ENCODE results near the gene TP53INP2. TPM values are rescaled to one million over a fixed set of nuclear protein-coding genes. Genes with fewer than 3 reads are reported as not detected.
"Not testable (repeated sequence)": the region's sequence is repeated elsewhere in the genome, so short reads cannot be mapped to it uniquely, and the experiment has no call there.

TP53INP2 gene
- total RNA-seq, 1 donor from 2014 or later = 1.0 TPM

DNA sequence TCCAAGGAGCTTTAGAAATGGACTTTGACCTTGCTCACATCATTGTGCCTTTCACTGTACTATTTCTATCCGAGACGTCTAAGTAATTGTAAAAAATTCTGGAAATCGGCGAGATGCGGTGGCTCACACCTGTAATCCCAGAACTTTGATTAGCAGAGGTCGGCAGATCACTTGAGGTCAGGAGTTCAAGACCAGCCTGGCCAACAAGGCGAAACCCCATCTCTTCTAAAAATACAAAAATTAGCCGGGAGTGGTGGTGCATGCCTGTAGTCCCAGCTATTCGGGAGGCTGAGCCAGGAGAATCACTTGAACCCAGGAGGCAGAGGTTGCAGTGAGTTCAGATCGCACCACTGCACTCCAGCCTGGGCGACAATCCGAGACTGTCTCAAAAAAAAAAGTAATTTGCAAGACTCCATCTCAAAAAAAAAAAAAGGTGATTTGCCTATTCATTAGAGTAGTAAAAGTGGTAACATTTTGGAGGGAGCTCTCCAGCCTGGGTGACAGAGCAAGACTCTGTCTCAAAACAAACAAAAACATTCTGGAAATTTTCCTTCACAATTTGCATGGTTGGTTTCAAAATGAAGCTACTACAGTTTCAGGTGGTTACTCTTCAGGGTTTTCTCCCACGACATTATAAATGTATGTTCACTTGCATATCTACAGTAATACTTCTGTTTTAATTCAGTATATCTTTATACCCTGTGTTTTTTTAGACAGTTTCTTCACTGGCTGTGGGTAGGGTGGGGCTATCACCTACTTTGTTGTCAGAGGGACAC, 15.3 kb downstream of the TP53INP2 start:
- H3K9ac ChIP-seq (ENCODE audit: low read depth in 1 of 3, low read length in 3 of 3); H3K9me3 ChIP-seq (ENCODE audit: control insufficient read depth in 3 of 3, low read length in 3 of 3); H3K4me3 ChIP-seq (ENCODE audit: low read length in 3 of 3); H3K27me3 ChIP-seq (ENCODE audit: control insufficient read depth in 3 of 3, insufficient read depth in 3 of 3, low read length in 3 of 3); H3K27ac ChIP-seq (ENCODE audit: low read depth, low read length); H3K4me1 ChIP-seq (ENCODE audit: control insufficient read depth in 3 of 3, insufficient read depth in 3 of 3, low read length in 3 of 3): not testable (repeated sequence)
- peaks cover 4 to 27% (median 13%) of the 10 kb centered on the region in 3 donors for H3K36me3 ChIP-seq (ENCODE audit: control insufficient read depth in 3 of 3, insufficient read depth in 3 of 3, low read length in 3 of 3)

DNA sequence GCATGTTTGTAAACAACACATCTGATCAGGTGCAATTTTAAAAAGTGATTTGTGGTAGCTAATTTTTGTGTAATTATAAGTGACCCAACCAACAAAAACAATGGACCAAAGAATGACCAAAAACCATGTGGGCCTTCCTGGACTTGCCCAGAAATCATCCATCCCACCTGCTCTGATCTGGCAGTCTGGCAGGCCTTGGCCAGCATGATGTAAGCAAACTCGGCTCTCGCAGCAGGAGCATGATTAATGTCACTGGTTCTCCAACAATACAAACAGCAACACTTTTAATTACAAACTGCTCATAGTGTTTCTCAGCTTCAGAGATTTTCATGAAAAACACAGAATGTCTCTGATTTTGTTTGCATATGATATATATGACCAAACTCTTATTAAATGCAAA, 16.1 kb downstream of the TP53INP2 start:
- Histone ChIP-seq H3K36me3 (ENCODE audit: control insufficient read depth in 3 of 3, insufficient read depth in 3 of 3, low read length in 3 of 3) (peaks cover 5 to 28% (median 19%) of the 10 kb centered on the region in 3 donors), H3K9me3 (ENCODE audit: control insufficient read depth in 3 of 3, low read length in 3 of 3) (no peaks in the 10 kb centered on the region), H3K27me3 (ENCODE audit: control insufficient read depth in 3 of 3, insufficient read depth in 3 of 3, low read length in 3 of 3) (no peaks in the 10 kb centered on the region), H3K9ac (ENCODE audit: low read depth in 1 of 3, low read length in 3 of 3) (no peak overlapping the region), H3K4me1 (ENCODE audit: control insufficient read depth in 3 of 3, insufficient read depth in 3 of 3, low read length in 3 of 3) (peaks cover 0 to 5% (median 0%) of the 10 kb centered on the region in 3 donors), H3K4me3 (ENCODE audit: low read length in 3 of 3) (no peak overlapping the region), H3K27ac (ENCODE audit: low read depth, low read length) (no peak overlapping the region)

DNA sequence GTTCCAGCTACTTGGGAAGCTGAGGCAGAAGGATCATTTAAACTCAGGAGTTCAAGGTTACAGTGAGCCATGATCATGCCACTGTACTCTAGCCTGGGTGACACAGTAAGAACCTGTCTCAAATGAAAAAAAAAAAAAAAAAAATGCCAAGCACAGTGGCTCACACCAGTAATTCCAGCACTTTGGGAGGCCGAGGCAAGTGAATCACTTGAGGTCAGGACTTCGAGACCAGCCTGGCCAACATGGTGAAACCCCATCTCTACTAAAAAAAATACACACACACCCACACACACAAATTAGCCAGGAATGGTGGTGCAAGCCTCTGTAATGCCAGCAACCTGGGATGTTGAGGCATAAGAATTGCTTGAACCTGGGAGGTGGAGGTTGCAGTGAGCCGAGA, 18.4 kb downstream of the TP53INP2 start:
- H3K4me3 ChIP-seq (ENCODE audit: low read length in 3 of 3); H3K4me1 ChIP-seq (ENCODE audit: control insufficient read depth in 3 of 3, insufficient read depth in 3 of 3, low read length in 3 of 3); H3K9ac ChIP-seq (ENCODE audit: low read depth in 1 of 3, low read length in 3 of 3); H3K27ac ChIP-seq (ENCODE audit: low read depth, low read length); H3K27me3 ChIP-seq (ENCODE audit: control insufficient read depth in 3 of 3, insufficient read depth in 3 of 3, low read length in 3 of 3); H3K9me3 ChIP-seq (ENCODE audit: control insufficient read depth in 3 of 3, low read length in 3 of 3): not testable (repeated sequence)
- H3K36me3 ChIP-seq (ENCODE audit: control insufficient read depth in 3 of 3, insufficient read depth in 3 of 3, low read length in 3 of 3) = peaks cover 5 to 37% (median 33%) of the 10 kb centered on the region in 3 donors

DNA sequence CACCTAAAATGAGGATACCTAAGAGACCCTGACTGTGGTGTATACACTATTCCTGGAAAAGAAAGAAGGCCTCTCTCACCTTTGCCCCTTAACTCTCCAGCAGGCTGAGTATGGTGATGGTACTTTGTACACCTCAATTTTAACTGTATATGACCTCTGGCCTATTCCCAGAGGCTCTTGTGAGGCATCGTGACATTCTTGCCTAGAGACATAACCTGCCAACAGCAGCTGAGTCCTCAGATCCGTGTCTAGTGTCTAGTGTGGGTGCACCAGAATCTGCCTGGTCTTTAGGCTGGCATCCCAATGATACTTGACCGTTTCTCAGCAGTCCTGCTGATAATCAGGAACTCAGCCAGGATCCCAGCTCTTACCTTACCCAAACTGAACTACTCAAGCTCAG, 20.0 kb downstream of the TP53INP2 start:
- H3K4me1 ChIP-seq (ENCODE audit: control insufficient read depth in 3 of 3, insufficient read depth in 3 of 3, low read length in 3 of 3) = peaks cover 0 to 5% (median 0%) of the 10 kb centered on the region in 3 donors
- no peaks in the 10 kb centered on the region for H3K27me3 ChIP-seq (ENCODE audit: control insufficient read depth in 3 of 3, insufficient read depth in 3 of 3, low read length in 3 of 3)
- H3K9ac ChIP-seq (ENCODE audit: low read depth in 1 of 3, low read length in 3 of 3) = no peak overlapping the region
- H3K4me3 ChIP-seq (ENCODE audit: low read length in 3 of 3) = no peak overlapping the region
- H3K27ac ChIP-seq (ENCODE audit: low read depth, low read length) = no peak overlapping the region
- peaks cover 5 to 44% (median 31%) of the 10 kb centered on the region in 3 donors for H3K36me3 ChIP-seq (ENCODE audit: control insufficient read depth in 3 of 3, insufficient read depth in 3 of 3, low read length in 3 of 3)
- no peaks in the 10 kb centered on the region for H3K9me3 ChIP-seq (ENCODE audit: control insufficient read depth in 3 of 3, low read length in 3 of 3)

DNA sequence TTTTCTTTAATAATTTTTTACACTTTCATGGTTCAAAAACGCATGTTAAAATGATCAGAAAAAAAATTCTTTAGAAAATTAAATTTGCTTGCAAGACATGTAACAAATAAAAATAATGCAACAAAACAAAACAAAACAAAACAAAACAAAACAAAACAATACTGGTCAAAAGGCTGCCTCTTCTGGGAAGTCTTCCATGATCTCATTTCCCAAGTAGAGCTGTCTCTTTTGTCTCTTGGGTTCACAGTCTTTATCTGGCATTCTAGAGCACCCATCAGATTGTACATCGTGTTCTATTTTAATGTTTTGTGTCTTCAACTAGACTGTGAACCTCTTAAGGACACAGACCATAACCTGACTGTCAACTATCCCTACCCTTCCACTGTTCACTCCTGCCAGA, 25.3 kb downstream of the TP53INP2 start:
- peaks cover 5 to 13% (median 6%) of the 10 kb centered on the region in 3 donors for H3K4me1 ChIP-seq (ENCODE audit: control insufficient read depth in 3 of 3, insufficient read depth in 3 of 3, low read length in 3 of 3)
- peaks cover 11 to 50% (median 29%) of the 10 kb centered on the region in 3 donors for H3K36me3 ChIP-seq (ENCODE audit: control insufficient read depth in 3 of 3, insufficient read depth in 3 of 3, low read length in 3 of 3)
- no peaks in the 10 kb centered on the region for H3K27me3 ChIP-seq (ENCODE audit: control insufficient read depth in 3 of 3, insufficient read depth in 3 of 3, low read length in 3 of 3)
- H3K9me3 ChIP-seq (ENCODE audit: control insufficient read depth in 3 of 3, low read length in 3 of 3) = no peaks in the 10 kb centered on the region
- H3K27ac ChIP-seq (ENCODE audit: low read depth, low read length) = no peak overlapping the region
- no peak overlapping the region for H3K9ac ChIP-seq (ENCODE audit: low read depth in 1 of 3, low read length in 3 of 3)
- H3K4me3 ChIP-seq (ENCODE audit: low read length in 3 of 3) = no peak overlapping the region

DNA sequence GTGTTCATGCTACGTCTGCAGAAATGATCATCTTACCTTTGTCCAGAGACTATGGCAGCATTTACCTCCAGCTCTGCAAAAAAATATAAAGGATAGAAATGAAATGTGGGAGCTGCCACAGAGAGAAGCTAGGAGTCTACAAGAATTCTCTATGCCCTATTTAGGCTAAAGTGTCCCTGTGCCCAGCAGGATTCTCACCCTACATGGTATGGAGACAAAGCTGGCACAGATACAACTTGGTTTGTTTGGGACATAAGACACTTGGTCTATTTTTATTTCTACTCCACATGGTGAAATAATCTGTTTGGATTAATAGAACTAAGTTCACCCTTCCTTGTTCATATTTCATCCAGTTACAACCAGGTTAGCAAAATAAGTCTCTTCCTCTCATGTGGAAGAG, 28.4 kb downstream of the TP53INP2 start:
- Histone ChIP-seq H3K4me3 (ENCODE audit: low read length in 3 of 3) (no peak overlapping the region), H3K4me1 (ENCODE audit: control insufficient read depth in 3 of 3, insufficient read depth in 3 of 3, low read length in 3 of 3) (peaks cover 14 to 35% (median 17%) of the 10 kb centered on the region in 3 donors), H3K27me3 (ENCODE audit: control insufficient read depth in 3 of 3, insufficient read depth in 3 of 3, low read length in 3 of 3) (no peaks in the 10 kb centered on the region), H3K9me3 (ENCODE audit: control insufficient read depth in 3 of 3, low read length in 3 of 3) (no peaks in the 10 kb centered on the region), H3K36me3 (ENCODE audit: control insufficient read depth in 3 of 3, insufficient read depth in 3 of 3, low read length in 3 of 3) (peaks cover 6 to 26% (median 13%) of the 10 kb centered on the region in 3 donors), H3K27ac (ENCODE audit: low read depth, low read length) (no peak overlapping the region), H3K9ac (ENCODE audit: low read depth in 1 of 3, low read length in 3 of 3) (no peak overlapping the region)

DNA sequence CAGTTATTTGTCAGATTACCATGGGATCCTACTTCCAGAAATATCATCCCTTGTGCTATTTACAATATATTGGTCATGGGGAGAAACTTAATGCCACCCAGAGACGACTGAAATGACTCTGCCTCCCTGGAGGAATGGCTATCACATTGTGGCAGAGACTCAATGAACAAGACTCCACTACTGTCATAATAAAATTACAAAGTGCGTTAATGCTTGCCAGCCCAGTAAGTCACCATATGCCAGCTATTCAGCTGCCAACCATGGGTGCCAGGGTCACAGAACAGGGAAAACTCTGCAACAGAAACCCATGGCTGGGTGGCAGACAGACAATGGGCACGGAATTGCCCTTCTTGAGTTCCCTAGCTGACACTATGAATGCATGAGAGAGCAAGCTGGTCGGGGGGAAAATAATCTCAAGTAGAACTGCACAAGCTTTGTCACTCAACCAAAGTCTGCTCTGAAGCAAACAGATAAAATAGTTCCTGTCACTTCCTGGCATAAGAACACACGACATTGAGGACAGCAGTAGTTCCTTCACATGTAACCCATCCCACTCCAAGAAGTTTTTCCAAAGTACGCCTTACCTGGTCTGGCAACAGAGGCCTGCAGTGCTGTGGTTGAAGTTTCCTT, 32.1 kb downstream of the TP53INP2 start:
- H3K36me3 ChIP-seq (ENCODE audit: control insufficient read depth in 3 of 3, insufficient read depth in 3 of 3, low read length in 3 of 3) = peaks cover 15 to 28% (median 19%) of the 10 kb centered on the region in 3 donors
- H3K4me1 ChIP-seq (ENCODE audit: control insufficient read depth in 3 of 3, insufficient read depth in 3 of 3, low read length in 3 of 3) = peaks cover 14 to 35% (median 17%) of the 10 kb centered on the region in 3 donors
- H3K9ac ChIP-seq (ENCODE audit: low read depth in 1 of 3, low read length in 3 of 3) = peak overlapping the region; percentile 17 to 34 (median 19)
- H3K27ac ChIP-seq (ENCODE audit: low read depth, low read length) = peak overlapping the region; percentile 68
- peak overlapping the region in 1 of 3 donors; percentile 7 for H3K4me3 ChIP-seq (ENCODE audit: low read length in 3 of 3)
- H3K27me3 ChIP-seq (ENCODE audit: control insufficient read depth in 3 of 3, insufficient read depth in 3 of 3, low read length in 3 of 3) = no peaks in the 10 kb centered on the region
- H3K9me3 ChIP-seq (ENCODE audit: control insufficient read depth in 3 of 3, low read length in 3 of 3) = no peaks in the 10 kb centered on the region

DNA sequence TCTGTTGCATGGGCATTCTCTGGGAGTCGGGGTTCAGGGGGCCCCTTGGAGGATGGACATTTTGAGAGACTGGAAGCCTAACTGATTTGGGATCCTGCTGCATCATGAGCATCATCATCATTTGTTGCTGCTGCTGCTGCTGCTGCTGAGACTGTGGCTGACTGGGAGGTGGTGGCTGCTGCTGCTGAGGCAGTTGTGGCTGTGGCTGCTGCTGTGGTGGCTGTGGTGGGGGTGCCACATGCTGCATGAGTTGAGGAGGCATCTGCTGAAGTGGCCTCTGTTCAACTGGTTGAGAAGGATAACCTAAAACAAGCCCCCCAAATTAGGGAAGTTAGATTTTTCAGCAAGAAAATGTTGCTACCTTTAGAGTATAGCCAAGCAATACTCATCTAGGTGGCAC, 38.9 kb downstream of the TP53INP2 start:
- Histone ChIP-seq H3K4me3 (ENCODE audit: low read length in 3 of 3) (no peak overlapping the region), H3K27me3 (ENCODE audit: control insufficient read depth in 3 of 3, insufficient read depth in 3 of 3, low read length in 3 of 3) (no peaks in the 10 kb centered on the region), H3K36me3 (ENCODE audit: control insufficient read depth in 3 of 3, insufficient read depth in 3 of 3, low read length in 3 of 3) (peaks cover 35 to 58% (median 49%) of the 10 kb centered on the region in 3 donors), H3K9ac (ENCODE audit: low read depth in 1 of 3, low read length in 3 of 3) (no peak overlapping the region), H3K9me3 (ENCODE audit: control insufficient read depth in 3 of 3, low read length in 3 of 3) (no peaks in the 10 kb centered on the region), H3K27ac (ENCODE audit: low read depth, low read length) (no peak overlapping the region), H3K4me1 (ENCODE audit: control insufficient read depth in 3 of 3, insufficient read depth in 3 of 3, low read length in 3 of 3) (no peaks in the 10 kb centered on the region)

DNA sequence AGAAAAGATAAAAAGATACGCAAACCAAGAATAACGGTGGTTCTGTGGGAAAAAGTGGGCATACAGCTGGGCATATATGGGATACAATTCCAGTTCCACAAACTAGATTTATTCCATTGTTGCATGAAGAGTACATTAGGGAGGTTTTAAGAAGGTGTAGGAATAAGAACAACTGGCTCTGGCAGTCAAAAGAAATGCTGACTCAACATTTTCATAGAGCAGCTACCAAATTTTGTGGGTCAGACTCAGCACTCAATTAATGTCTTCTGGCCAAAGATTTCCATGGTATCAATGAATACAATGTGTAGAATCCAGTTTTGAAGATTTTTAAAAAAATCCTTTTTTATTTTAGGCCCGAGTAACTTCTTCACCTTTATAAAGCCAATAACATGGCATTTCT, 40.2 kb downstream of the TP53INP2 start:
- H3K9ac ChIP-seq (ENCODE audit: low read depth in 1 of 3, low read length in 3 of 3) = no peak overlapping the region
- no peaks in the 10 kb centered on the region for H3K4me1 ChIP-seq (ENCODE audit: control insufficient read depth in 3 of 3, insufficient read depth in 3 of 3, low read length in 3 of 3)
- peaks cover 34 to 67% (median 51%) of the 10 kb centered on the region in 3 donors for H3K36me3 ChIP-seq (ENCODE audit: control insufficient read depth in 3 of 3, insufficient read depth in 3 of 3, low read length in 3 of 3)
- no peak overlapping the region for H3K4me3 ChIP-seq (ENCODE audit: low read length in 3 of 3)
- H3K27ac ChIP-seq (ENCODE audit: low read depth, low read length) = no peak overlapping the region
- H3K9me3 ChIP-seq (ENCODE audit: control insufficient read depth in 3 of 3, low read length in 3 of 3) = no peaks in the 10 kb centered on the region
- no peaks in the 10 kb centered on the region for H3K27me3 ChIP-seq (ENCODE audit: control insufficient read depth in 3 of 3, insufficient read depth in 3 of 3, low read length in 3 of 3)

DNA sequence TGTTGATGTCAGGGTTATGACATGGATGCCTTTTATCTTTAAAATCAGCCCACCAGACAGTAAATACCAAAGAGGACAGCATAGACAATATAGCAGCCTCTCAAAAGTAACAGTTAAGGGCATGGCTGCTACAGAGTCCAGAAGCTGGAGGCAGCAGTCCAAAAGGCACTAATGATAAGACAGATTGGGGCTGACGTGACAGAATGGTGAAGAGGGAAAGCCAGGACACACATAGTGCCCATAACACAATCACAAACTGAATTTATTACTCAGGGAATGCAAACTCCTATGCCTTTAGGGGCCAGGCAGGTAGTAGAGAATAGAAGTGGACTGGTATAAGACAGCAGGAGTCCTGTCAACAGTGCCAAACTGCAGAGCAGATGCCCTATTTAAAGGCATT, 40.7 kb downstream of the TP53INP2 start:
- Histone ChIP-seq H3K27ac (ENCODE audit: low read depth, low read length) (no peak overlapping the region), H3K4me3 (ENCODE audit: low read length in 3 of 3) (no peak overlapping the region), H3K4me1 (ENCODE audit: control insufficient read depth in 3 of 3, insufficient read depth in 3 of 3, low read length in 3 of 3) (no peaks in the 10 kb centered on the region), H3K9ac (ENCODE audit: low read depth in 1 of 3, low read length in 3 of 3) (no peak overlapping the region), H3K36me3 (ENCODE audit: control insufficient read depth in 3 of 3, insufficient read depth in 3 of 3, low read length in 3 of 3) (peaks cover 39 to 72% (median 56%) of the 10 kb centered on the region in 3 donors), H3K27me3 (ENCODE audit: control insufficient read depth in 3 of 3, insufficient read depth in 3 of 3, low read length in 3 of 3) (no peaks in the 10 kb centered on the region), H3K9me3 (ENCODE audit: control insufficient read depth in 3 of 3, low read length in 3 of 3) (no peaks in the 10 kb centered on the region)
